Thyroid gland (tissue), 4 donors: ENCODE data around the gene CTLA4. TPM values are rescaled to one million over a fixed set of nuclear protein-coding genes. Genes with fewer than 3 reads are reported as not detected.

Experiments
- DNase-seq, 2 donors: peaks; one replicate each; pipeline ENCODE4 v3.0.0-alpha.2; 2019
- H3K27ac ChIP-seq, 3 donors: fragments of 200-600 bp; sonication (generic); 1 replicate in 2 of 3; 2 replicates in 1 of 3; pipeline ENCODE4 v1.5.1; 2016 to 2019; ENCODE audit warnings: mild to moderate bottlenecking in 1 of 3, moderate library complexity in 1 of 3
- H3K27me3 ChIP-seq: fragments of 200-600 bp; sonication (generic); one replicate; pipeline ENCODE4 v1.5.1; 2019
- H3K36me3 ChIP-seq, 2 donors: fragments of 200-600 bp; sonication (generic); one replicate each; pipeline ENCODE4 v1.5.1; 2016 to 2019
- H3K4me1 ChIP-seq, 2 donors: fragments of 200-600 bp; sonication (generic); one replicate each; pipeline ENCODE4 v1.5.1; 2017 to 2019
- H3K4me3 ChIP-seq, 3 donors: fragments of 200-600 bp; sonication (generic); replicated peaks in 1 of 3; 1 replicate in 2 of 3; 2 replicates in 1 of 3; pipeline ENCODE4 v1.5.1; 2016; ENCODE audit warnings: mild to moderate bottlenecking in 1 of 3
- H3K9me3 ChIP-seq: fragments of 200-600 bp; sonication (generic); one replicate; pipeline ENCODE4 v1.5.1; 2017
- POLR2A ChIP-seq, 2 donors: fragments of 450-650 bp; IDR thresholded peaks; one replicate each; pipeline ENCODE4 v1.6.1; 2017; ENCODE audit warnings: antibody characterized with exemption in 2 of 2, mild to moderate bottlenecking in 2 of 2, moderate library complexity in 1 of 2
- WGBS, 2 donors: methylation state at CpG; one replicate each; pipeline ENCODE4 v1.1.5; 2017; 5-methylcytosine and 5-hydroxymethylcytosine counted together
- intact Hi-C: fragments of 100-400 bp; cut with DNase I; formaldehyde crosslinking; loops from one replicate; pipeline ENCODE4 v1.15.1; 2023
- total RNA-seq, 4 donors: library from RNA; depleted of rRNA; stranded (reverse); fragments of >200 nt; gene quantifications; one replicate each; pipeline ENCODE4 v1.2.3, GENCODE V29; 2016
- TF ChIP-seq, protein P1 (sequence below), 6 experiments: fragments of 200-600 bp in 3 of 6; fragments of 450-650 bp in 3 of 6; sonication (generic) in 3 of 6; IDR thresholded peaks; one replicate each; pipeline ENCODE4 v1.5.1; 2016 to 2019; ENCODE audit warnings: antibody characterized with exemption in 6 of 6, mild to moderate bottlenecking in 2 of 6, inconsistent platforms in 1 of 6, moderate library complexity in 1 of 6

Gene CTLA4
- 1 to 10 TPM in 1 of 4 donors, under 1 TPM in 1, not detected in 2; 0.33 to 1.5 TPM for total RNA-seq

DNA sequence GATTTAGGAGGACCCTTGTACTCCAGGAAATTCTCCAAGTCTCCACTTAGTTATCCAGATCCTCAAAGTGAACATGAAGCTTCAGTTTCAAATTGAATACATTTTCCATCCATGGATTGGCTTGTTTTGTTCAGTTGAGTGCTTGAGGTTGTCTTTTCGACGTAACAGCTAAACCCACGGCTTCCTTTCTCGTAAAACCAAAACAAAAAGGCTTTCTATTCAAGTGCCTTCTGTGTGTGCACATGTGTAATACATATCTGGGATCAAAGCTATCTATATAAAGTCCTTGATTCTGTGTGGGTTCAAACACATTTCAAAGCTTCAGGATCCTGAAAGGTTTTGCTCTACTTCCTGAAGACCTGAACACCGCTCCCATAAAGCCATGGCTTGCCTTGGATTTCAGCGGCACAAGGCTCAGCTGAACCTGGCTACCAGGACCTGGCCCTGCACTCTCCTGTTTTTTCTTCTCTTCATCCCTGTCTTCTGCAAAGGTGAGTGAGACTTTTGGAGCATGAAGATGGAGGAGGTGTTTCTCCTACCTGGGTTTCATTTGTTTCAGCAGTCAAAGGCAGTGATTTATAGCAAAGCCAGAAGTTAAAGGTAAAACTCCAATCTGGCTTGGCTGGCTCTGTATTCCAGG is at the start of gene CTLA4:
Gene CTLA4, plus strand, starts transcription at position 211 of the 640 bp plus-strand sequence. Its CDS starts 172 bp downstream, at position 383.
- 80 to 86% methylated on average over 6 of the region's 6 CpGs for WGBS, 2 donors
- no peak for TF ChIP-seq POLR2A (IDR thresholded peaks at IDR 0.05)
- TF ChIP-seq, protein P1, sequence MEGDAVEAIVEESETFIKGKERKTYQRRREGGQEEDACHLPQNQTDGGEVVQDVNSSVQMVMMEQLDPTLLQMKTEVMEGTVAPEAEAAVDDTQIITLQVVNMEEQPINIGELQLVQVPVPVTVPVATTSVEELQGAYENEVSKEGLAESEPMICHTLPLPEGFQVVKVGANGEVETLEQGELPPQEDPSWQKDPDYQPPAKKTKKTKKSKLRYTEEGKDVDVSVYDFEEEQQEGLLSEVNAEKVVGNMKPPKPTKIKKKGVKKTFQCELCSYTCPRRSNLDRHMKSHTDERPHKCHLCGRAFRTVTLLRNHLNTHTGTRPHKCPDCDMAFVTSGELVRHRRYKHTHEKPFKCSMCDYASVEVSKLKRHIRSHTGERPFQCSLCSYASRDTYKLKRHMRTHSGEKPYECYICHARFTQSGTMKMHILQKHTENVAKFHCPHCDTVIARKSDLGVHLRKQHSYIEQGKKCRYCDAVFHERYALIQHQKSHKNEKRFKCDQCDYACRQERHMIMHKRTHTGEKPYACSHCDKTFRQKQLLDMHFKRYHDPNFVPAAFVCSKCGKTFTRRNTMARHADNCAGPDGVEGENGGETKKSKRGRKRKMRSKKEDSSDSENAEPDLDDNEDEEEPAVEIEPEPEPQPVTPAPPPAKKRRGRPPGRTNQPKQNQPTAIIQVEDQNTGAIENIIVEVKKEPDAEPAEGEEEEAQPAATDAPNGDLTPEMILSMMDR (IDR thresholded peaks at IDR 0.05): no peak
- Histone ChIP-seq H3K4me1 (no peaks in the 10 kb centered on the region), H3K9me3 (no peaks in the 10 kb centered on the region), H3K27ac (no peak within 1 kb of the TSS), H3K4me3 (no peak within 1 kb of the TSS), H3K36me3 (no peaks in the 10 kb centered on the region), H3K27me3 (no peaks in the 10 kb centered on the region)
- intact Hi-C loops: no loop called here
- DNase-seq: no peak

DNA sequence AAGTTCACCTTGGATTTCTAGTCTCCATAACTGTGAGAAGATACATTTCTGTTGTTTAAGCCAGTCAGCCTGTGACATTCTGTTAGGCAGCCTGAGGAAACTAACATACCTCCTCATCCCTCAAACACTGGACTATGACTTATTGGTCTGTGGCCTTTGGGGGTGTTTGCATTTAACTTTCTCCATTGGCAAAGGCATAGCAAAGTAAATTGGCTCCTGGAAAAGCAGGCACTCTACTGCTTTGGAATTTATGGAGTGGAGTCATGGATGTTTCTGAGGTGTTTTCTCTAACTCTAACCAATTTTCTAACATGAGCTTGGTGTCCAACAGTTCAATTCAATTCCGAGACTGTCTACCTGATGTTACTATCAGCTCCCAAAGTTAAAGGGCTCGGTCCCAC is 48.9 kb upstream of the CTLA4 start:
- intact Hi-C loops: loop anchor here (10.0 kb wide), 2 partner anchors 334 to 594 kb away; no protein-coding TSS in a partner anchor
- Histone ChIP-seq H3K4me3 (no peak overlapping the region), H3K36me3 (no peaks in the 10 kb centered on the region), H3K27me3 (no peaks in the 10 kb centered on the region), H3K27ac (no peak overlapping the region), H3K4me1 (peaks cover 0 to 5% of the 10 kb centered on the region in 2 donors), H3K9me3 (no peaks in the 10 kb centered on the region)
- DNase-seq: no peak
- WGBS, 2 donors: 94 to 97% methylated on average over 2 of the region's 2 CpGs
- TF ChIP-seq, protein P1 (IDR thresholded peaks at IDR 0.05): no peak
- TF ChIP-seq POLR2A (IDR thresholded peaks at IDR 0.05): no peak

DNA sequence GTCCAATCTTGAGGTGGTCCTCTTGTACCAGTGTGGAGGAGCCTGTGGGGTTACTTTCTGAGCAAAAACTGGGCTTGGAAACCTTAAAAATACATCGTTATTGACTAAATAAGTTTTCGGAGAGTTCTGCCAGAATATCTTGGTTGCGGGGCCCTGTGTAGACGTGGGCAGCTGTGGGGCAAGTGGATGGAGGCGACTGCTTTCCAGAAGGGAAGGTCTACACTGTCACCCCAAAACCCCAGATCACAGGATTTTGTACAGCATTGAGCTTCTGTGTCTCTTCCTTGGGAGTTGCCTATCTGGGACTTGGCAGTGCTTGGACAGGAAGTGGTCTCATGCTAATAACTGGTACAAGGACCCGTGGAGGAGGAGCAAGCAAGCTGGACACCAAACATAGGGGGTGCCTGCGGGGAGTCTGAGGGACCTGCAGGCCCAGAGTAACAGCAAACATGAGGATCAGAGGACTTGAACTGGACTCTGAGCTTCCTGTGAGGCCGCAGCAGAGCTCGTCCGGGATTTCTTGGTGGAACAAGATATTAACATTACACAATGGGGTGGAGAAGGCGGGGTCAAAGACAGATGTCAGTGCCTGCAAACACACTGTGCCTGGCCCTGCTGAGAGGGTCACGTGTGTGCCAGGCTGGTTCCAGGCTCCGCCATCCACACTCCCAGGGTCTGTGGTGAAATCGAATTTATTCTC is 48.0 kb upstream of the CTLA4 start:
- Histone ChIP-seq H3K9me3 (no peaks in the 10 kb centered on the region), H3K4me3 (no peak overlapping the region), H3K4me1 (peaks cover 0 to 5% of the 10 kb centered on the region in 2 donors), H3K36me3 (no peaks in the 10 kb centered on the region), H3K27me3 (no peaks in the 10 kb centered on the region), H3K27ac (no peak overlapping the region)
- TF ChIP-seq, protein P1 (IDR thresholded peaks at IDR 0.05): no peak
- TF ChIP-seq POLR2A (IDR thresholded peaks at IDR 0.05): no peak
- no peak for DNase-seq
- intact Hi-C loops: loop anchor here (10.0 kb wide), 2 partner anchors 335 to 595 kb away; no protein-coding TSS in a partner anchor
- 84 to 87% methylated on average over 14 of the region's 14 CpGs for WGBS, 2 donors

DNA sequence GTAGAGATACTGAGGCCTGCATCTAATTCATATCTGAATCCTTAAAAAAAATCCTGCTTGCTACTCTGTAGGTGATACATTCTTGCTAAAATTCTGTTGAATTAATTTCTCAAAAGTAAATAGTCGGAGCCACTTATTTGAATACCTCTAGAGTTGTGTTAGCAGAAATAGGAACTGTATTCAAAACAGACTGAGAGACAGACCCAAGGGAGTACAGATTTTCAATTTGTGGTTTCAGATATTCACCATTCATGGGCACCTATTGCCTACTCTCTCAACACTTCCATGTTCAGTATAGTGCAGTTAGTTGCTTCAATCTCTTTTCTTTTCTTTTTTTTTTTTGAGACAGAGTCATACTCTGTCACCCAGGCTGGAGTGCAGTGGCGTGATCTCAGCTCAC is 46.6 kb upstream of the CTLA4 start:
- no peaks in the 10 kb centered on the region for H3K36me3 ChIP-seq
- intact Hi-C loops: no loop called here
- no peaks in the 10 kb centered on the region for H3K9me3 ChIP-seq
- H3K27ac ChIP-seq: no peak overlapping the region
- WGBS, 2 donors: 97 to 98% methylated on average over 2 of the region's 2 CpGs
- TF ChIP-seq POLR2A (IDR thresholded peaks at IDR 0.05): no peak
- TF ChIP-seq, protein P1 (IDR thresholded peaks at IDR 0.05): no peak
- no peak overlapping the region for H3K4me3 ChIP-seq
- no peak for DNase-seq
- H3K4me1 ChIP-seq: no peaks in the 10 kb centered on the region
- no peaks in the 10 kb centered on the region for H3K27me3 ChIP-seq

DNA sequence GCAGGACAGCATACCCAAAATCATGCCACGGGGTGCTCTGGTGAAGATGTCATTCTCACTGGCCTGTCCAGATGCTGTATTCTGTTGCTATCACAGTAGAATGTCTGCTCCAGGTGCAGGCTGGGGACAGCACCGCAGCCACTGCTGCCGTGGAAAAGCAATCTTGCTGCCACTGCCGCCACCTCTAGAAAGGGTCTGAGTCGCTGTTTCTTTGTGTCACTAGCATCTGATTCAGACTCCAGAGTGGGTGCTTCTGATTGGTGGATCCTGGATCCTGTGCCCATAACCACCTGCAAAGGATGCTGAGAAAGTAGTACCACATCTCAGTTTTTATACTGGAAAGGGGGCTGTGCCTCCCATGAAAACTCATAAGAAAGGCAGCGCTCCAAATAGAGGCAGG is 45.3 kb upstream of the CTLA4 start:
- no peak overlapping the region for H3K27ac ChIP-seq
- H3K9me3 ChIP-seq: no peaks in the 10 kb centered on the region
- DNase-seq: no peak
- no peaks in the 10 kb centered on the region for H3K36me3 ChIP-seq
- WGBS, 2 donors: 91 to 95% methylated on average over 6 of the region's 6 CpGs
- H3K4me1 ChIP-seq: no peaks in the 10 kb centered on the region
- no peaks in the 10 kb centered on the region for H3K27me3 ChIP-seq
- intact Hi-C loops: no loop called here
- TF ChIP-seq, protein P1 (IDR thresholded peaks at IDR 0.05): no peak
- TF ChIP-seq POLR2A (IDR thresholded peaks at IDR 0.05): no peak
- no peak overlapping the region for H3K4me3 ChIP-seq
